ENCODE data around the gene ZNF577. TPM values are rescaled to one million over a fixed set of nuclear protein-coding genes. Genes with fewer than 3 reads are reported as not detected.

ZNF577 gene
- total and polyA plus RNA-seq, 2 of the 4 experiments (the other 2 are of a cell fraction), result 2.9 to 5.8 TPM

- TF ChIP-seq ELK1 (IDR thresholded peaks at IDR 0.05; ENCODE audit: borderline replicate concordance, low read depth, low read length) (no peak), SMC3 (IDR thresholded peaks at IDR 0.05; ENCODE audit: low read depth, low read length) (no peak), MAFK (IDR thresholded peaks at IDR 0.05; ENCODE audit: low read depth, low read length) (no peak), USF2 (IDR thresholded peaks at IDR 0.05; ENCODE audit: low read depth, low read length) (no peak), POLR2A (IDR thresholded peaks at IDR 0.05; ENCODE audit: low read depth, low read length) (no peak), MAZ (IDR thresholded peaks at IDR 0.05; ENCODE audit: borderline replicate concordance, low read depth, low read length) (no peak), RAD21 (IDR thresholded peaks at IDR 0.05; ENCODE audit: low read length) (no peak), CTCF (conservative IDR thresholded peaks at IDR 0.05; ENCODE audit: low read depth, low read length) (no peak), RFX5 (IDR thresholded peaks at IDR 0.05; ENCODE audit: low read depth, low read length) (no peak), CEBPB (IDR thresholded peaks at IDR 0.05; ENCODE audit: low read depth, low read length) (no peak), CHD1 (IDR thresholded peaks at IDR 0.05; ENCODE audit: low read depth, low read length) (no peak), FOS (IDR thresholded peaks at IDR 0.05; ENCODE audit: low read depth, low read length) (no peak), BHLHE40 (IDR thresholded peaks at IDR 0.05; ENCODE audit: low read depth, low read length) (no peak), MXI1 (IDR thresholded peaks at IDR 0.05; ENCODE audit: borderline replicate concordance, low read depth, low read length) (no peak)
- Histone ChIP-seq H3K23ac (ENCODE audit: low read depth, low read length) (no peak overlapping the region), H3K9me3 (ENCODE audit: control insufficient read depth, insufficient read depth, low read length) (peaks cover 6% of the 10 kb centered on the region; the same call in 1 of the 2 replicates), H2AK9ac (replicated peaks; ENCODE audit: low read depth, low read length, poor library complexity) (no peak overlapping the region), H3K9ac (ENCODE audit: low read depth, low read length) (no peak overlapping the region), H3K4ac (ENCODE audit: low read depth, low read length) (no peak overlapping the region), H2BK15ac (ENCODE audit: low read depth, low read length) (no peak overlapping the region), H3K27me3 (ENCODE audit: control insufficient read depth, insufficient read depth, low read length) (no peaks in the 10 kb centered on the region), H3K4me3 (ENCODE audit: insufficient read depth, low read depth, low read length) (no peak overlapping the region), H2BK120ac (ENCODE audit: low read depth, low read length) (no peak overlapping the region), H4K5ac (ENCODE audit: low read depth, low read length) (no peak overlapping the region), H2BK20ac (ENCODE audit: low read depth, low read length) (no peak overlapping the region), H3K4me2 (ENCODE audit: low read depth, low read length) (no peak overlapping the region), H3K18ac (ENCODE audit: low read depth, low read length) (no peak overlapping the region), H4K20me1 (ENCODE audit: insufficient read depth, low read length) (no peaks in the 10 kb centered on the region), H4K8ac (ENCODE audit: low read depth in 2 of 2, low read length in 2 of 2) (no peak overlapping the region), H2AK5ac (ENCODE audit: low read depth, low read length) (no peak overlapping the region), H3K79me1 (ENCODE audit: low read depth in 1 of 2, low read length in 2 of 2) (peaks cover 0 to 5% of the 10 kb centered on the region in 2 experiments; a peak in 1 of 4 replicates), H3K14ac (replicated peaks; ENCODE audit: low read depth, low read length) (no peak overlapping the region), H3K9me1 (ENCODE audit: insufficient read depth, low read length) (no peaks in the 10 kb centered on the region), H3K4me1 (ENCODE audit: control insufficient read depth, insufficient read depth, low read length) (no peaks in the 10 kb centered on the region), H3K36me3 (ENCODE audit: control insufficient read depth, insufficient read depth, low read length) (peaks cover 5% of the 10 kb centered on the region), H2AFZ (replicated peaks; ENCODE audit: low read length, poor library complexity) (no peak overlapping the region), H4K91ac (ENCODE audit: insufficient read depth, low read depth, low read length) (no peak overlapping the region), H2BK5ac (ENCODE audit: low read depth, low read length, poor library complexity, severe bottlenecking) (no peak overlapping the region), H3K56ac (ENCODE audit: extremely low read depth, insufficient read depth, low read length) (no peak overlapping the region), H3K27ac (ENCODE audit: insufficient read depth, low read length) (no peak overlapping the region)
- ChIA-PET CTCF (no interaction called here), POLR2A (ENCODE audit: unreplicated experiment) (no interaction called here)
- dilution Hi-C loops (cut with HindIII; ENCODE audit: low sequenced_read_pairs, unreplicated experiment) (no loop called here), in situ Hi-C loops (cut with MboI; ENCODE audit: low sequenced_read_pairs) (no loop called here), intact Hi-C loops (cut with micrococcal nuclease) (no loop called here)
- WGBS, 2 experiments (ENCODE audit: extremely low coverage in 2 of 2, insufficient read length in 1 of 2), result no CpG with 5 or more reads among the region's 2 CpGs
- BruUV-seq (replicated peaks), result no TSS peak
- DNase-seq (no peak), ATAC-seq (ENCODE audit: low read depth) (no peak)
Observed at GRCh38 chr19:51884713-51885112, 3.0 kb downstream of the ZNF577 start.

Data from IMR-90 (cell line).